ENCODE results near the gene TNIK. TPM values are rescaled to one million over a fixed set of nuclear protein-coding genes. Genes with fewer than 3 reads are reported as not detected.

Gene TNIK
- polyA plus RNA-seq, 1 donor from 2014 or later: 19.3 TPM

DNA sequence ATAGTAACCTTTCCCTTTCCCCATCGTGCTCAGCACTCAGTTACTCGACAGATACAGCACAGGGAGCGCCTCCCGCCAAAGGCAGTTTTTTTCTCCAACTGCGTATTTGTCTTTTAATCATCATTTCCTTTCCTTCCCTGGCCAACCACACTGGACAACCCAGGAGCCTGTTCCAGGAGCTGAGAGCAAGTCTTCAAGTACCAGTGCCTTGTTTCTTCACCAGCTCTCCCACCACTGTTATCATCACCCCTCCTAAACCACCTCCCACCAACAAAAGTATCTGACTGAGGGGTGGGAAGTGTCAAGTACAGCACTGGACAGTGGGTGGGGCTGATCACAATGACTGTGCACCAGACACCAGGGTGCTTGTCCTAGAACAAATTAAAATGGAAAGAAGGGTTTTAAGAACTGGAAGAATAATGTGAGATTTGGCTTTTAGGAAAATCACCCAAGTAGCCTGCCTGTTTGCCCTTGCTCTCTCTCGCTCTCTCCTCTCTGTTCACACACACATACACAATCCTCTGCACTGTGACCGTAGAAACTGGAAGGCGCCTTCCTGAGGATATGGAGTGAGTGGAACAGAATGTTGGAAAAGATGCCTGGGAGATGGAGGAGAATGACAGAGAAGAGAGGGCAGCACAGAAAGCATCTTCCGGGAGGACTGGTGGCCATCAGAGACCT lies 126.3 kb downstream of the TNIK start:
- Histone ChIP-seq H2AFZ (ENCODE audit: low read depth, low read length) (no peak overlapping the region), H3K27ac (ENCODE audit: low read length) (no peak overlapping the region)

GRCh38 chr3:171330938-171331337 lies 129.3 kb downstream of the TNIK start:
- Histone ChIP-seq H3K79me2 (replicated peaks; ENCODE audit: insufficient read depth, low read length) (no peaks in the 10 kb centered on the region), H3K36me3 (ENCODE audit: insufficient read depth, low read length) (no peaks in the 10 kb centered on the region), H3K4me2 (ENCODE audit: low read length) (no peak overlapping the region), H3F3A (ENCODE audit: insufficient read depth, low read length, poor library complexity, severe bottlenecking) (no peaks in the 10 kb centered on the region), H4K20me1 (ENCODE audit: insufficient read depth) (no peaks in the 10 kb centered on the region), H3K27ac (ENCODE audit: low read length) (no peak overlapping the region), H3K27me3 (ENCODE audit: insufficient read depth, low read depth, low read length) (no peaks in the 10 kb centered on the region), H2AFZ (ENCODE audit: low read depth, low read length) (no peak overlapping the region), H3K4me3 (ENCODE audit: low read length) (no peak overlapping the region), H3K9ac (ENCODE audit: low read length) (no peak overlapping the region), H3K9me2 (ENCODE audit: insufficient read depth, low read length) (no peaks in the 10 kb centered on the region), H3K9me3 (ENCODE audit: low read length) (peaks cover 3% of the 10 kb centered on the region)
- TF ChIP-seq TAF1 (IDR thresholded peaks at IDR 0.05; ENCODE audit: low read depth) (no peak), EZH2 (IDR thresholded peaks at IDR 0.05; ENCODE audit: borderline replicate concordance, insufficient read depth, low read length, poor library complexity, severe bottlenecking) (no peak), POLR2AphosphoS5 (IDR thresholded peaks at IDR 0.05) (no peak), EP300 (conservative IDR thresholded peaks at IDR 0.05; ENCODE audit: poor library complexity, severe bottlenecking) (no peak), MXI1 (conservative IDR thresholded peaks at IDR 0.05; ENCODE audit: poor library complexity, severe bottlenecking) (no peak), RAD21 (conservative IDR thresholded peaks at IDR 0.05) (no peak), SMC3 (conservative IDR thresholded peaks at IDR 0.05; ENCODE audit: poor library complexity) (no peak), REST (IDR thresholded peaks at IDR 0.05; ENCODE audit: borderline replicate concordance) (no peak)
- TF ChIP-seq, protein P1, sequence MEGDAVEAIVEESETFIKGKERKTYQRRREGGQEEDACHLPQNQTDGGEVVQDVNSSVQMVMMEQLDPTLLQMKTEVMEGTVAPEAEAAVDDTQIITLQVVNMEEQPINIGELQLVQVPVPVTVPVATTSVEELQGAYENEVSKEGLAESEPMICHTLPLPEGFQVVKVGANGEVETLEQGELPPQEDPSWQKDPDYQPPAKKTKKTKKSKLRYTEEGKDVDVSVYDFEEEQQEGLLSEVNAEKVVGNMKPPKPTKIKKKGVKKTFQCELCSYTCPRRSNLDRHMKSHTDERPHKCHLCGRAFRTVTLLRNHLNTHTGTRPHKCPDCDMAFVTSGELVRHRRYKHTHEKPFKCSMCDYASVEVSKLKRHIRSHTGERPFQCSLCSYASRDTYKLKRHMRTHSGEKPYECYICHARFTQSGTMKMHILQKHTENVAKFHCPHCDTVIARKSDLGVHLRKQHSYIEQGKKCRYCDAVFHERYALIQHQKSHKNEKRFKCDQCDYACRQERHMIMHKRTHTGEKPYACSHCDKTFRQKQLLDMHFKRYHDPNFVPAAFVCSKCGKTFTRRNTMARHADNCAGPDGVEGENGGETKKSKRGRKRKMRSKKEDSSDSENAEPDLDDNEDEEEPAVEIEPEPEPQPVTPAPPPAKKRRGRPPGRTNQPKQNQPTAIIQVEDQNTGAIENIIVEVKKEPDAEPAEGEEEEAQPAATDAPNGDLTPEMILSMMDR (IDR thresholded peaks at IDR 0.05; ENCODE audit: poor library complexity, severe bottlenecking): no peak

More for the DNA sequence above, 126.3 kb downstream of the TNIK start:
- no peak overlapping the region for H3K4me2 ChIP-seq (ENCODE audit: low read length)
- H3K27me3 ChIP-seq (ENCODE audit: insufficient read depth, low read depth, low read length): no peaks in the 10 kb centered on the region
- no peaks in the 10 kb centered on the region for H3K79me2 ChIP-seq (replicated peaks; ENCODE audit: insufficient read depth, low read length)
- H3K4me3 ChIP-seq (ENCODE audit: low read length): no peak overlapping the region
- H4K20me1 ChIP-seq (ENCODE audit: insufficient read depth): no peaks in the 10 kb centered on the region
- TF ChIP-seq EP300 (conservative IDR thresholded peaks at IDR 0.05; ENCODE audit: poor library complexity, severe bottlenecking) (no peak), POLR2AphosphoS5 (IDR thresholded peaks at IDR 0.05) (no peak)
- no peak overlapping the region for H3K9ac ChIP-seq (ENCODE audit: low read length)
- no peaks in the 10 kb centered on the region for H3K9me2 ChIP-seq (ENCODE audit: insufficient read depth, low read length)
- no peaks in the 10 kb centered on the region for H3F3A ChIP-seq (ENCODE audit: insufficient read depth, low read length, poor library complexity, severe bottlenecking)
- peaks cover 3% of the 10 kb centered on the region for H3K9me3 ChIP-seq (ENCODE audit: low read length)
- no peaks in the 10 kb centered on the region for H3K36me3 ChIP-seq (ENCODE audit: insufficient read depth, low read length)
